AG04450 (cell line): Measurements from ENCODE around the gene HEY2. TPM values are rescaled to one million over a fixed set of nuclear protein-coding genes. Genes with fewer than 3 reads are reported as not detected.

ENCODE experiments used
- CTCF ChIA-PET: fragments of 300-600, 350-600 bp; formaldehyde crosslinking; extraction: SDS; loops from one replicate; lab custom pipeline; 2022; ENCODE audit warnings: antibody characterized with exemption, inconsistent platforms; lab: Charles Lee
- POLR2A ChIA-PET: fragments of 350-600 bp; formaldehyde crosslinking; extraction: SDS; loops from one replicate; lab custom pipeline; 2021; ENCODE audit warnings: antibody characterized with exemption, inconsistent platforms; lab: Yijun Ruan, JAX
- DNase-seq: peaks from one replicate; pipeline ENCODE4 v3.0.0-alpha.2; 2011; ENCODE audit warnings: low read depth, low spot score
- H3K27ac ChIP-seq: one replicate; pipeline ENCODE4 v1.5.1; 2012; ENCODE audit warnings: low read depth, low read length, control low read depth
- H3K27me3 ChIP-seq: one replicate; pipeline ENCODE4 v1.6.0; 2012; ENCODE audit warnings: low read length; ENCODE audit not compliant: control insufficient read depth, insufficient read depth
- H3K4me3 ChIP-seq: 2 replicates; pipeline ENCODE4 v1.5.1; 2011; ENCODE audit warnings: mild to moderate bottlenecking, low read depth, low read length, control low read depth
- H3K9me3 ChIP-seq: 2 replicates; pipeline ENCODE4 v1.5.1; 2012; ENCODE audit warnings: low read length; ENCODE audit not compliant: control insufficient read depth, insufficient read depth
- polyA plus RNA-seq: library from polyadenylated mRNA; depleted of rRNA; stranded (reverse); fragments of >200 nt; gene quantifications from 2 replicates; pipeline ENCODE4 v1.2.3, GENCODE V29; 2011
- TF ChIP-seq, protein P1 (sequence below): IDR thresholded peaks from 2 replicates; pipeline ENCODE4 v1.5.1; 2011; ENCODE audit warnings: low read depth, low read length, control low read depth, inconsistent platforms

The HEY2 gene
- polyA plus RNA-seq, 1 experiment: not detected

DNA sequence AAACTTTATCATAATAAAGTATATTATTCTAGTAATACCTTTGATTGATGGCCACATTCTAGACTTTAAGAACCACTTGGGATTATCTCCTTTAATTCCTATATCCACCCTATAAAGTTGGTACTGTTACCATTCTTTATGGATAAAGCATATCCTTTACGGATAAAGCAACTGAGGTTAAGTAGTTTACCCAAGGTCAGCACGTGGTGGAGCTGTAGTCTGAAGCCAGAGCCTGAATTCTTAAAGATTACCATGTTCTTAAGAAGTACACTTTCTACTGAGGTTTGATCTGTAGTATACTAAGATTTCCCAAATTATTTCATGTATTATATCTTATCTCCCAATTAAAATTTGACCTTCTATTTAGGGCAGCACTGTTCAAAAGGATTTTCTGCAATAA, 38.4 kb downstream of the HEY2 start:
- DNase-seq: no peak
- no peaks in the 10 kb centered on the region for H3K27me3 ChIP-seq
- CTCF ChIA-PET: interaction anchor here (8.4 to 14.6 kb wide), 2 partner anchors 168 to 186 kb away, joined by 79 to 196 read pairs; partner anchors contain the start of gene HINT3
- no peaks in the 10 kb centered on the region for H3K9me3 ChIP-seq
- POLR2A ChIA-PET: no interaction called here
- TF ChIP-seq, protein P1, sequence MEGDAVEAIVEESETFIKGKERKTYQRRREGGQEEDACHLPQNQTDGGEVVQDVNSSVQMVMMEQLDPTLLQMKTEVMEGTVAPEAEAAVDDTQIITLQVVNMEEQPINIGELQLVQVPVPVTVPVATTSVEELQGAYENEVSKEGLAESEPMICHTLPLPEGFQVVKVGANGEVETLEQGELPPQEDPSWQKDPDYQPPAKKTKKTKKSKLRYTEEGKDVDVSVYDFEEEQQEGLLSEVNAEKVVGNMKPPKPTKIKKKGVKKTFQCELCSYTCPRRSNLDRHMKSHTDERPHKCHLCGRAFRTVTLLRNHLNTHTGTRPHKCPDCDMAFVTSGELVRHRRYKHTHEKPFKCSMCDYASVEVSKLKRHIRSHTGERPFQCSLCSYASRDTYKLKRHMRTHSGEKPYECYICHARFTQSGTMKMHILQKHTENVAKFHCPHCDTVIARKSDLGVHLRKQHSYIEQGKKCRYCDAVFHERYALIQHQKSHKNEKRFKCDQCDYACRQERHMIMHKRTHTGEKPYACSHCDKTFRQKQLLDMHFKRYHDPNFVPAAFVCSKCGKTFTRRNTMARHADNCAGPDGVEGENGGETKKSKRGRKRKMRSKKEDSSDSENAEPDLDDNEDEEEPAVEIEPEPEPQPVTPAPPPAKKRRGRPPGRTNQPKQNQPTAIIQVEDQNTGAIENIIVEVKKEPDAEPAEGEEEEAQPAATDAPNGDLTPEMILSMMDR: peak; percentile 17; the same call in 1 of the 2 replicates
- no peak overlapping the region for H3K4me3 ChIP-seq
- H3K27ac ChIP-seq: no peak overlapping the region

DNA sequence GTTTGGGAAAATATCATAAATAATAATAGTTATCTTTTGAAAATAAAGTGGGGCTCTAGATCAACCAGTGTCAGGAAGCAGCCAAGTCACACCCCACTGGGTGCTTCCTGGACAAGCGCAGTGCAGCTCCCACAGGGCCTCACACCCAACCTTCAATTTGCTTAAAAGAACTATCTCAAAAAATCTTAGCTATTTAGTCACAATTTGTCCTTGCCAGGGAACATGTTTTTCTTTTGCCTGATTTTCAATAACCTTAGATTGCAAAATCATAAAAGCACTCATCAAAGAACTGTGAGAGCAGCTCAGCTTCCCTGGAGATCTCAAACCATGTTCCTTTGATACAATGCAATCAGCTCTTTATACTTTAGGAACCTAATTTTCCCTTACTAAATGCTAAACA, 39.7 kb downstream of the HEY2 start:
- DNase-seq: no peak
- TF ChIP-seq, protein P1: no peak
- no peak overlapping the region for H3K27ac ChIP-seq
- ChIA-PET CTCF (interaction anchor here (0.7 to 14.6 kb wide), 7 partner anchors 8 to 192 kb away, joined by 4 to 196 read pairs (median 18); partner anchors contain the start of gene HINT3), POLR2A (interaction anchor here (2.5 kb wide), 1 partner anchor 8 kb away, joined by 15 read pairs; no protein-coding TSS in a partner anchor)
- H3K4me3 ChIP-seq: no peak overlapping the region
- no peaks in the 10 kb centered on the region for H3K27me3 ChIP-seq
- no peaks in the 10 kb centered on the region for H3K9me3 ChIP-seq

DNA sequence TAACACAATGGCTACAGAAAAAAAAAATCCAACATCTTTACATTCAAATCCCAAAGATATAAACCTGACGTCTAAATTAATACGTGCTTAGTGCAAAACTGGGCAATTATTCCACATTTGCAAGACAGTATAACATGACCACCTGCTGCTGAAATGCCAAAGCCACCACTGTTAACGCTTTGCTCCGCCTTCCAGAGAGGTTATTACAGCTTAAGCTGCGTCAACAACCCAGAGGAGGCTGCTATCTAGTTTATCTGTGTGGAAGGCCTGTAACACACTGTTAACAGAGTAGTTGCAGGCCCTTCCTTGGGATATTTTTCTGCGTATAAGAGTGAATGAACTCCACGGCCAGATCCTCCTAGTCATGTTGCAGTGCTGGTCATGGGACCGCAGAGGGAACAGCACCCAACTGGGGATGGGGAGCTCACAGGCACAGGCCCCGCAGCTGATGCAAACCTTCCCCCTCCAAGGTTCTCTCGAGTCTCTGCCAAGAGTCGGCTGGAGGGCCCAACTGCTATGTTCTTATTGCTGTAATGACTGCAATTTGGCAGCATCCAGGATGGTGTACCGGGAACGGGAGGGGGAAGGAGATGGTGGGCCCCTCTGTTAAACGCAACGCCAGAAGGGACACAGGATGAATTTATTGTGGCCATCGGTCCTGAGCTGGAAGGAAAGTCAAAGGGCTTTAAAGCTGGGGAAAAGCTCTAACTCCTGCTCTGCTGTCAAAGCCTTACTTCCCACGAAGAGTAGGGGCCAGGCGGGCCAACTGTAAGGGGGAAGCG, 40.3 kb downstream of the HEY2 start:
- H3K4me3 ChIP-seq: peak overlapping the region; percentile 76
- TF ChIP-seq, protein P1: no peak
- POLR2A ChIA-PET: interaction anchor here (0.9 to 2.5 kb wide), 6 partner anchors 9 to 157 kb away, joined by 3 to 15 read pairs (median 4); no protein-coding TSS in a partner anchor
- no peaks in the 10 kb centered on the region for H3K27me3 ChIP-seq
- no peak for DNase-seq
- peak overlapping the region; percentile 85 for H3K27ac ChIP-seq
- H3K9me3 ChIP-seq: no peaks in the 10 kb centered on the region
- CTCF ChIA-PET: interaction anchor here (0.7 to 14.6 kb wide), 12 partner anchors 8 to 244 kb away, joined by 3 to 196 read pairs (median 7); partner anchors contain the start of genes HINT3 and TRMT11

- TF ChIP-seq, protein P1: no peak
- POLR2A ChIA-PET: interaction anchor here (0.6 to 2.5 kb wide), 10 partner anchors 10 to 186 kb away, joined by 3 to 15 read pairs (median 3); no protein-coding TSS in a partner anchor
These were observed 41.1 kb downstream of the HEY2 start, which contains the start of gene NCOA7 for GRCh38 chr6:125790358-125791150. NCOA7 (plus strand) TSS chr6:125790960; CDS start chr6:125815355, 24,395 bp downstream.

More at GRCh38 chr6:125790358-125791150, 41.1 kb downstream of the HEY2 start, which contains the start of gene NCOA7:
- DNase-seq: no peak
- CTCF ChIA-PET: interaction anchor here (0.8 to 14.6 kb wide), 18 partner anchors 9 to 243 kb away, joined by 3 to 196 read pairs (median 6); partner anchors contain the start of genes HINT3 and TRMT11
- Histone ChIP-seq H3K27me3 (no peaks in the 10 kb centered on the region), H3K27ac (peak within 1 kb of the TSS; percentile 85), H3K4me3 (peak within 1 kb of the TSS; percentile 76), H3K9me3 (no peaks in the 10 kb centered on the region)
